Erythroblast (primary cell): ENCODE data around the gene ETV3.

Source experiments
- DNase-seq, 2 experiments: peaks; one replicate each; lab custom pipeline; 2025; lab: John Stamatoyannopoulos, UW
- GATA1 ChIP-seq: IDR thresholded peaks from 2 replicates; pipeline ENCODE4 v1.6.1; 2011; ENCODE audit warnings: low read depth, mild to moderate bottlenecking, control low read depth, low read length, moderate library complexity
- POLR2A ChIP-seq: IDR thresholded peaks from 2 replicates; pipeline ENCODE4 v1.6.1; 2011; ENCODE audit warnings: mild to moderate bottlenecking, low read length

ETV3 gene

GRCh38 chr1:157137408-157138219, 581 bp downstream of the ETV3 start:
- DNase-seq = peak; percentile 44 to 59
- TF ChIP-seq POLR2A = no peak

GRCh38 chr1:157137046-157137407, 1.2 kb downstream of the ETV3 start:
- peak in 1 of 2 experiments; percentile 54 for DNase-seq
- TF ChIP-seq GATA1 = no peak
- no peak for TF ChIP-seq POLR2A

DNA sequence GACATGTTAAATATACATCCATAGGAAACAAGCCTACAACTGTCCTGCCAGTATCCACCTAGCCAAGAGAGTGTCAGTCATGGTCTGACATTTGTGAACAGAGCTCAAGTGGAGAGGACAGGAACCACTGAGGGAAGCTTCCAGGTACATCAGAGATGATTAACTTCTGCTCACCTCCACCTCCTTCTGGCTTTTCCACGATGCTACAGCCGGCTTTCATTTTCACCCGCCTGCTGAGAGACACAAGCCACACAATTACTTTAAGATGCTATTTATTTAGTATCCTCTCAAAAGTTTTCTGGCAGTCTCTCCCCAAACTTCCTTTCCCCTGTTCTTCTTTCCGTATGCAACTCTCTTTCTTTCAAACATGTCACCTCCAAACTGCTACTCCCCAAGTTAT, 2.1 kb downstream of the ETV3 start:
- TF ChIP-seq GATA1 (no peak), POLR2A (no peak)
- DNase-seq = no peak

DNA sequence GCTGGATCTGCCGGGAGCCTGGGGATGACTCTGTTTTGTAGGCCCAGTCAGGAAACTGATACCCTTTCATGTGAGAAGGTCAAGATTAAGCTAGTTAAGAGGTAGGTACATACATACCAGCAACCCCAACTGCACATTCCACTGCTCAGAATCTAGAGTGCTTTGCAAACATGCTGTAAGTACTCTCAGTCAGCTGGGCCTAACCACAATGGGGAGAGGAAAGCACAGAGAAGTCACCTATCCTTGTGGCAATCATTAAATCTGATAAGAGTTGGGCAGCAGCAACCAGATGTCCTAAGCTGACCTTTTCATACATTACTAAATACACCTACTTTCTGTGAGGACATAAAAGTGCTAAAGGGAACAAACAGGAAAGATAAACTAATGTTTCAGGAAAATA, 2.5 kb downstream of the ETV3 start:
- DNase-seq = peak; percentile 24 to 47
- TF ChIP-seq POLR2A = no peak
- TF ChIP-seq GATA1 = no peak

- TF ChIP-seq POLR2A (no peak), GATA1 (no peak)
Observed at GRCh38 chr1:157135070-157135469, 3.1 kb downstream of the ETV3 start.

GRCh38 chr1:157134442-157134841, 3.8 kb downstream of the ETV3 start:
- TF ChIP-seq GATA1 = no peak
- no peak for TF ChIP-seq POLR2A
- DNase-seq = no peak

More at GRCh38 chr1:157135070-157135469, 3.1 kb downstream of the ETV3 start:
- no peak for DNase-seq

DNA sequence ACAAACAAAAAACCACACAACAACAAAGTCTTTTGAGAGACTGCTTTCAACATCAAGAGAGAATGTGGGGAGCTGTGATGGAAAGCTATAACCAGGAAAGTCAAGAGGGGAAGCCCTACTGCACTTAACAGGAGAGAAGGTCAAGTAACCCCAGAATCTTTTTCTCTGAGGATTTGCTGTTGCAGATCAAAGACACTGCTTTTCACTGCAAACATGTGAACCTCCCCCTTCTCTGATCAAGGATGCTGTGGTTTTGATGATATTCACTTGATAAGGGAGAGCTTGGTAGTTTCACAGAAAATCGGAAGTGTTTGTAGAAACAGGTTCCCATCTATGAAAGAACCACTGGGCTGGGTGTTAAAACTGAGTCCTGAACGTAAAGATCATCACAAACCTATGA, 4.8 kb downstream of the ETV3 start:
- TF ChIP-seq GATA1 = no peak
- TF ChIP-seq POLR2A = no peak
- DNase-seq = no peak

DNA sequence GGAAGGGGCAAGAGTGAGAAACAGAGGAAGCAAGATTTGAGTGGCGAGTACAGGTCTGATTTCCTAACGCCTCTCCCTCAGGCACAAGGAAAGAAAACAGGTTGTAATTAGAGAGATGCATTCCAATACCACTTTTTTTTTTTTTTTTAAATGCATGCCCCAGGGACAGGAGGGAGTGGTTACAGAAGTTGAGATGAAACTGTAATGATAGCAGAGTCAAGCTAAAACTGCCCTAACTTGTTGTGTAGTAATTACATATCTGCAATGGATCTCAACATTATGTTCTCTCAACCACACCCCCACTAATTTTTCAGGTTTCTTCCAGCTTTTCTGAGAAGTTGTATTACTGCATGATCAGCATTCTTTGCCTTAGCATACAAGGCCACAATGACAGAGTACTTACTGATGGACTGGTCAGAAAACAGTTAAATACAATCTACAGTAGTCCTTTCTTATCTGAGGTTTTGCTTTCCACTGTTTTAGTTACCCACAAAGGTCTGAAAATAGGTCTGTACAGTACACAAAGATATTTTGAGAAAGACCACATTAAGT, 5.5 kb downstream of the ETV3 start:
- DNase-seq = peak; percentile 40 to 49
- no peak for TF ChIP-seq POLR2A
- no peak for TF ChIP-seq GATA1

- no peak for DNase-seq
- TF ChIP-seq GATA1 = no peak
- no peak for TF ChIP-seq POLR2A
Observed at GRCh38 chr1:157132111-157132510, 6.1 kb downstream of the ETV3 start.

DNA sequence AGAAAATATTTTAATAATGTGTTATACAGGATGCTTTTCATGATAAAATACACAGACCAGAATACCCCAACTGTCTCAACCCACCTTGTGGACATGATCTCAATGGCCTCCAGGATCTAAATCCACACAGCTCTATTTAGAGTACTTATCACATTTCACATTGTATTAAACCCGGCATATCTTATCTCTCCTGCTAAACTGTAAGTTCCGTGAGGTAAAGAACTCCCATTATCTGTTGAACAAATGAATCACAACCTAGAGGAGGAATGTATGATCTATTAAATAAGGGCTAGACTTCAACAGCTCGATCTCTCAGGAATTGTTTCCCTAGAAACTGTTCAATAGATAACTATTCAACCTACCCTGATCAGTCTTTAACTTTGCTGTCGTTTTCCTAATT, 6.9 kb downstream of the ETV3 start:
- TF ChIP-seq GATA1 (no peak), POLR2A (no peak)
- DNase-seq = peak in 1 of 2 experiments; percentile 53

GRCh38 chr1:157124855-157125254, 13.3 kb downstream of the ETV3 start:
- DNase-seq = peak in 1 of 2 experiments; percentile 4
- TF ChIP-seq POLR2A (no peak), GATA1 (no peak)

DNA sequence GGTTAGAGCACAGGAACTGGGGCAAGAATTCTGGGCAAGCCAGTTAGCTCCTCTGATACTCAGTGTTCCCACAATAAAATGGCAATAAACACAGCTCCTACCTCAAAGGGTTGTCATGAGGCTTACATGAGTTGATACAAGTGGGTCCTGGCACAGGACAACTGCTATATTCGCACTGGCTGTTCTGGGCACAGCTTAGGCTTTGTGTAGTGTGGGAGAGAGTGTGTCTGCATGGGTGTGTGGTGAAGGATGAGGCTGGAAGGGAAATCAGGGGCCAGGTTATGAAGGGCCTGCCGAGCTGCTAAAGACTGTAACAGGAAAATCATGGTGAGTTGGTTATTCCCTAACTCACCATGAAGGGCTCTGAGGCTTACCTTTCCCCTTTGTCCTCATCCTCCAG, 18.7 kb downstream of the ETV3 start:
- no peak for TF ChIP-seq POLR2A
- TF ChIP-seq GATA1 = no peak
- DNase-seq = no peak

- DNase-seq = no peak
- TF ChIP-seq GATA1 (no peak), POLR2A (no peak)
Observed at GRCh38 chr1:157119008-157119407, 19.2 kb downstream of the ETV3 start.

GRCh38 chr1:157117527-157118057, 20.6 kb downstream of the ETV3 start:
- TF ChIP-seq POLR2A = no peak
- TF ChIP-seq GATA1 = no peak
- DNase-seq = no peak
